Nephron progenitor cell (in vitro differentiated cells): ENCODE measurements around the gene ATF5.
"Not testable (repeated sequence)": the region's sequence is repeated elsewhere in the genome, so short reads cannot be mapped to it uniquely, and the experiment has no call there.

ENCODE experiments used
- DNase-seq: peaks from one replicate; pipeline ENCODE4 v3.0.0; 2021
- H3K27ac Mint-ChIP-seq: 2 replicates; pipeline ENCODE4 v1.8.0; 2021; ENCODE audit warnings: mild to moderate bottlenecking, moderate library complexity, mixed read lengths
- H3K27me3 Mint-ChIP-seq: 2 replicates; pipeline ENCODE4 v1.8.0; 2021; ENCODE audit warnings: mild to moderate bottlenecking, low read depth, mixed read lengths; ENCODE audit not compliant: poor library complexity
- H3K36me3 Mint-ChIP-seq: 2 replicates; pipeline ENCODE4 v1.8.0; 2021; ENCODE audit warnings: low read depth, mixed read lengths
- H3K4me1 Mint-ChIP-seq: 2 replicates; pipeline ENCODE4 v1.8.0; 2021; ENCODE audit warnings: mixed read lengths
- H3K4me3 Mint-ChIP-seq: 2 replicates; pipeline ENCODE4 v1.8.0; 2021; ENCODE audit warnings: mild to moderate bottlenecking, moderate library complexity, mixed read lengths
- H3K9me3 Mint-ChIP-seq: 2 replicates; pipeline ENCODE4 v1.8.0; 2021; ENCODE audit warnings: mild to moderate bottlenecking, moderate library complexity, mixed read lengths
- TF ChIP-seq, protein P1 (sequence below): fragments of 200-600 bp; sonication (generic); IDR thresholded peaks from 2 replicates; pipeline ENCODE4 v1.5.0; 2021; ENCODE audit warnings: antibody characterized with exemption

The ATF5 gene

DNA sequence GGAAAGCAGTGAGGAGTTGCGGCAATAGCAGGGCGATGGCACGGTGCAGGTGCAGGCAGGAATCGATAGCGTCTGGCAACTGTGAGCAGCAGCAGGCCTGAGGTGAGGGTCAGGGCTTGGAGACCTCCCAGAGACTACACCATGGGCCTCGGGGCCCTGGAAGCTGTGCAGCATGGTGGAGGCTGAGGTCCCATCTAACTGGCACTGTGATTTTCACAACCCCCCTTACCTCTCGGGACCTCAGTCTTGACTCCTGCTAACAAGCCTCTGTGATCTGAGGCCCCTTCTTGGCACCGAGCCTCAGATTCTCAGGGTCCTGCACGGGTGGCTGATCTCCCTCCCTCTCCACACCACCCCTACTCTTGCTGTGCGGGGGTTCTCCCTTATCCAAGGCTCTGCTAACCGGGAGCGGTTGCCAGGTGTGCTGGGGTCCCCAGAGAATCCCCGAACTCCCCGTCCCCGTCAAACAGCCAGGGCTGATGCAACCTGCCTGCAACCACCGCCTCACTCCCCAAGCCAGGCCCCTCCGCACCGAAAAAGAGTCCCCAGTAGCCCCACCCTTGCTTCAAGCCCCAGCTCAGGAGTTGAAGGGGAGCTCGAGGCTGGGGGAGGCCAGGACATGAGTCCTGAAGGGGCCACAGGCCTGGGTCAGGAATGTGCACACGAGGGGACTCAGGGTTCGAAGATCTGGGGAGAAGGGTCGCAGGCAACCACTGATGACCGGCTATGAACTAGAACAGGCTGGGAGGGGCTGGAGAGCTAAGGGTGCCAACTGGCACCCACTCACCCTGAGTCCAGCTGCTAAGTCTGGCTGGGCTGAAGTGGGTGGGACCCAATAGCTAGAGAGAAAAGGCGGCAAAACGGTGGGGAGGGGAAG, 4.8 kb upstream of the ATF5 start:
- Mint-ChIP-seq H3K4me3 (no peak overlapping the region), H3K9me3 (no peaks in the 10 kb centered on the region), H3K27ac (peak overlapping the region; percentile 81)

GRCh38 chr19:49924881-49925210, 4.2 kb upstream of the ATF5 start:
- not testable (repeated sequence) for H3K27me3 Mint-ChIP-seq, DNase-seq, H3K27ac Mint-ChIP-seq, H3K4me3 Mint-ChIP-seq, H3K9me3 Mint-ChIP-seq
- H3K4me1 Mint-ChIP-seq, result peaks cover 57% of the 10 kb centered on the region
- H3K36me3 Mint-ChIP-seq, result peaks cover 55% of the 10 kb centered on the region

More for the DNA sequence above, 4.8 kb upstream of the ATF5 start:
- TF ChIP-seq, protein P1, sequence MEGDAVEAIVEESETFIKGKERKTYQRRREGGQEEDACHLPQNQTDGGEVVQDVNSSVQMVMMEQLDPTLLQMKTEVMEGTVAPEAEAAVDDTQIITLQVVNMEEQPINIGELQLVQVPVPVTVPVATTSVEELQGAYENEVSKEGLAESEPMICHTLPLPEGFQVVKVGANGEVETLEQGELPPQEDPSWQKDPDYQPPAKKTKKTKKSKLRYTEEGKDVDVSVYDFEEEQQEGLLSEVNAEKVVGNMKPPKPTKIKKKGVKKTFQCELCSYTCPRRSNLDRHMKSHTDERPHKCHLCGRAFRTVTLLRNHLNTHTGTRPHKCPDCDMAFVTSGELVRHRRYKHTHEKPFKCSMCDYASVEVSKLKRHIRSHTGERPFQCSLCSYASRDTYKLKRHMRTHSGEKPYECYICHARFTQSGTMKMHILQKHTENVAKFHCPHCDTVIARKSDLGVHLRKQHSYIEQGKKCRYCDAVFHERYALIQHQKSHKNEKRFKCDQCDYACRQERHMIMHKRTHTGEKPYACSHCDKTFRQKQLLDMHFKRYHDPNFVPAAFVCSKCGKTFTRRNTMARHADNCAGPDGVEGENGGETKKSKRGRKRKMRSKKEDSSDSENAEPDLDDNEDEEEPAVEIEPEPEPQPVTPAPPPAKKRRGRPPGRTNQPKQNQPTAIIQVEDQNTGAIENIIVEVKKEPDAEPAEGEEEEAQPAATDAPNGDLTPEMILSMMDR, result no peak
- Mint-ChIP-seq H3K36me3 (peaks cover 60% of the 10 kb centered on the region), H3K4me1 (peaks cover 62% of the 10 kb centered on the region), H3K27me3 (peaks cover 4% of the 10 kb centered on the region)
- no peak for DNase-seq

DNA sequence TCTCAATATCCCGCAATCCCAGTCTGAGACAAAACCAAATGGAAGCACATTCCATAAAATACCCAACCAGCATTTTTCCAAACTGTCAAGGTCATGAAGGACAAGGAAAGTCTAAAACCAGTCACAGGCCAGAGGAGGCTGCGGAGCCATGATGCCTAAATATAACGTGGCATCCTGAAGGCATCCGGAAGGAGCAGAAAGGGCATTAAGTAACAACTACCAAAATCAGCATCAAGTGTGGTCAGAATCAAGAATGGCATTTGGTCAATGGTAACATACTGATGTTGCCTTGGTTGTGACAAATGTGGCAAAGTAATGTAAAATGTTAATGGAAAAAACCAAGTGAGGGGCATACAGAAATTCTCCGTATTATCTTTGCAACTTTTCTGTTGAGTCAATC, 3.5 kb upstream of the ATF5 start:
- peaks cover 3% of the 10 kb centered on the region for H3K9me3 Mint-ChIP-seq
- H3K27me3 Mint-ChIP-seq, result peaks cover 7% of the 10 kb centered on the region
- H3K4me3 Mint-ChIP-seq, result no peak overlapping the region
- no peak for DNase-seq
- peaks cover 64% of the 10 kb centered on the region for H3K4me1 Mint-ChIP-seq
- TF ChIP-seq, protein P1, result no peak
- peak overlapping the region; percentile 77 for H3K27ac Mint-ChIP-seq
- peaks cover 57% of the 10 kb centered on the region for H3K36me3 Mint-ChIP-seq

GRCh38 chr19:49926515-49926914, 2.5 kb upstream of the ATF5 start:
- no peak for DNase-seq
- TF ChIP-seq, protein P1, result no peak
- peak overlapping the region; percentile 42 for H3K4me3 Mint-ChIP-seq

DNA sequence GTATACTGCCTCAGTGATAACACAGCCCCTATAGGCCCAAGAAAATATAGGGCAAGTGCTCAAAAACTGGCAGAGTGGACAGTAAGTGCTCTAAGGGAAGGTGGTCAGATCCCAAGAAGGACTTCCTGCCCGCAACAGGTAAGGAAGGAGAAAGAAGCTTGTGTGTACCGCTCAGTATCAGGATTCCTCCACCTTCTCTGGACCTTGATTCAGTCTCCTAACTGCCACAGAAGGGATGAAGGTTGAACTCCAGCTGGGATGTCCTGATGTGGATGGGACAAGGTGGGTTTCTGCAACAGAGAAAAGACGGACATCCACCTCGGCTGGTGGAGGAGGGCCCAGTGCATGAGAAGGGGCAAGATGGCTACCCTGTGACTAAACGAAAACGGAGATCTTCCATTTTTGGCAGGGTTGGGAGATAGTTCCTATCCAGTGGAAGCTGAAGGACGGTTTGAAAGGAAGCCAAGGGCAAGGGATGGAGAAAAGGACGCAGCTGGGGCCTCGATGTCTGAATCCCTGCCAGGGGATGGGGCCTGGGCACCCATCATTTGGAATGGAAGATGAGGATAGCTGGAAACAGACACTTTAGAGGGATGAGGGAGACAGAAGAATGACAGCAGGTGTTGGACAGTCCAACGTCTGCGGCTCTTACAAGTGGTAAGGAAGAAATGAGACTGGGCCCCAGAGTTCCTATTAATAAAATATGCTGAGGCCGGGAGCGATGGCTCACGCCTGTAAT, 1.3 kb upstream of the ATF5 start:
- Mint-ChIP-seq H3K27me3 (peaks cover 7% of the 10 kb centered on the region), H3K4me1 (peaks cover 60% of the 10 kb centered on the region), H3K9me3 (peaks cover 3% of the 10 kb centered on the region), H3K4me3 (peak overlapping the region; percentile 94), H3K36me3 (peaks cover 56% of the 10 kb centered on the region), H3K27ac (peak overlapping the region; percentile 95)
- no peak for DNase-seq
- TF ChIP-seq, protein P1, result no peak

More at GRCh38 chr19:49926515-49926914, 2.5 kb upstream of the ATF5 start:
- Mint-ChIP-seq H3K9me3 (peaks cover 3% of the 10 kb centered on the region), H3K36me3 (peaks cover 55% of the 10 kb centered on the region), H3K27ac (no peak overlapping the region), H3K27me3 (peaks cover 7% of the 10 kb centered on the region), H3K4me1 (peaks cover 65% of the 10 kb centered on the region)

DNA sequence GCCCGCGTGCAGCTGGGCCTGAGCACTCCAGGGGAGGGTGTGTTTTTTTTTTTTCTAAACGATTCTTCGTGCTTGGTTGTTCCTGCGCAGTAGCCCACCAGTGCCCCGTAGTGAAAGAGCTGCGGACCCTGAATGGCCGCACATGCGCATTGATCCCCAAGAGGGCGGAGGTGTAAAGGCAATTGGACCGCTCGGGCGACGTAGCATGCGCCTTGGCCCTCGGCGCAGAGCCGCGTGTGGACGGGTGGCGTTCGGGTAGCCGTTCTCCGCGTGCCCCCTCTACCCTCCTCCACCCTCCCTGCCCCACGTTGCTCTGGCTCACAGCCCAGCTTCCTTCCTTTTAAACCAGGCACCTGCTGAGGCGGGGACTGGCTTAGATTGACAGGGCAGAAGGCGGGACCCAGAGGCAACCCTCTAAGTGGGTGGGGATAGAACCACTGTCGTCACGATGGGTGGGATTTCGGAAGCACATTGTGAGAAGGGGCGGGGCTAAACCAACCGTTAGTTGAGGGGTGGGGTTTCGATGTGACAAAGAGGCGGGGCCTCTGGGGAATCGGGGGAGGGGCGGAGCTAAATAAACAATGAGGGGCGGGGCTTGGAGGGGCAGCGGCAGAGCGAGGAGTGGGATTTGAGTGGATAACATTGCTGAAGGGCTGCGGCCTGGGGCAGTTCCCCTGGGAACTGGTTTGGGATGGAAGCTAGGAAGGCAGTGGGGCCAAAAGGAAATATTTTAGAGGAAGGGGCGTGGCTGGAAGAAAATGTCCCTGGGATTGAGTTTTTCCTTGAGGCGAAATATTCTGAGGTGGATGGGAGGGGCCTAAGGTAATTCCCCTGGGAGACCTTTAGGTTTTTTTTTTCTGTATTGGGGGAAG, 842 bp downstream of the ATF5 start:
- TF ChIP-seq, protein P1, result no peak
- DNase-seq, result peak; percentile 95
- Mint-ChIP-seq H3K9me3 (peaks cover 3% of the 10 kb centered on the region), H3K36me3 (peaks cover 54% of the 10 kb centered on the region), H3K4me3 (peak overlapping the region; percentile 94), H3K27ac (peak overlapping the region; percentile 99), H3K4me1 (peaks cover 43% of the 10 kb centered on the region), H3K27me3 (peaks cover 10% of the 10 kb centered on the region)
